ENCODE results near the gene HIVEP1.

Gene HIVEP1

DNA sequence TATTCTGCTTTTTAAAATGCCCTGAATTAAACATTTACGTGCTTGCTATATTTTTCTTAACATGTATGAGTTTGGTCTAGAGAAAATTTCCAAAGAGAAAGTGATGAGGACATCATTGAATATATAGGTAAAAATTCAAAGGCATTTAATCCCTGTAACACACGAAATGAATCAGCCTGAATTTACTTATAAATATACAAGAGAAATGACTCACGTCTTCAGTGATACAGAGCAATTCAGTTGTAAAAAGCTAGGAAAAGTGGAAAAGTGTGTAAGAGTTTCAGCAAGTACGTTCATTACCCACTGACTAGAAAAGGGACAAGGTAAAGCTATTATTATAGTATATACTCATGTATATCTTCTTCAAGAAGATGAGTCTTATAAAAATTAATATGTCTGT lies 124.8 kb downstream of the HIVEP1 start:
- peak overlapping the region; percentile 69 for H3K27ac ChIP-seq (ENCODE audit: low read depth, low read length)
- H3K4me1 ChIP-seq (ENCODE audit: control insufficient read depth, insufficient read depth, low read length, unreplicated experiment): peaks cover 30% of the 10 kb centered on the region
- H2AFZ ChIP-seq (ENCODE audit: low read length, unreplicated experiment): no peak overlapping the region

DNA sequence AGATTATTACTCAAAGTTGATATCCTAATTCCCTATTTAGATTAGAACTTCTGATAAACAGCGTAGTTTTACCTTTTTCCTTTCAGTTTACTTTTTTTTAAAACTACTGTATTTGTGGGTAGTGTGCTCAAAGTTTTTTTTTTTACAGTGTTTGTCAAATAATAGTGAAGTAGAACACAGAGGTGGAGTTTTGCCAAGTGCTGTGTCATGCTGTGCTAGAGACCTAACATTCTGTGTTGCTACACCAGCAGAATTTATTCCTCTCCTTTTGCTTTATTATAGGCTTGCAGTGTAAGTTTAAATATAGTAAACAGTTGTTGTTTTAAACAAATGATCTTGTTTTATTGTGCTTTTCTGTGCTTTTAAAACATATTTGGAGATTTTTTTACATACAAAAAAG lies 125.4 kb downstream of the HIVEP1 start:
- Histone ChIP-seq H3K4me3 (ENCODE audit: low read depth, low read length) (peak overlapping the region; percentile 13; the same call in 1 of the 2 replicates), H3K27ac (ENCODE audit: low read depth, low read length) (peak overlapping the region; percentile 69), H3K4me1 (ENCODE audit: control insufficient read depth, insufficient read depth, low read length, unreplicated experiment) (peaks cover 25% of the 10 kb centered on the region), H2AFZ (ENCODE audit: low read length, unreplicated experiment) (no peak overlapping the region), H3K36me3 (ENCODE audit: insufficient read depth, low read length) (peaks cover 8% of the 10 kb centered on the region; the same call in 1 of the 2 replicates), H3K79me2 (ENCODE audit: control insufficient read depth, insufficient read depth, low read length, unreplicated experiment) (no peaks in the 10 kb centered on the region), H3K27me3 (ENCODE audit: insufficient read depth, low read length) (no peaks in the 10 kb centered on the region)

More for the DNA sequence above, 124.8 kb downstream of the HIVEP1 start:
- no peaks in the 10 kb centered on the region for H3K27me3 ChIP-seq (ENCODE audit: insufficient read depth, low read length)
- H3K79me2 ChIP-seq (ENCODE audit: control insufficient read depth, insufficient read depth, low read length, unreplicated experiment): no peaks in the 10 kb centered on the region
- peak overlapping the region; percentile 13; the same call in 1 of the 2 replicates for H3K4me3 ChIP-seq (ENCODE audit: low read depth, low read length)
- peaks cover 8% of the 10 kb centered on the region; the same call in 1 of the 2 replicates for H3K36me3 ChIP-seq (ENCODE audit: insufficient read depth, low read length)

DNA sequence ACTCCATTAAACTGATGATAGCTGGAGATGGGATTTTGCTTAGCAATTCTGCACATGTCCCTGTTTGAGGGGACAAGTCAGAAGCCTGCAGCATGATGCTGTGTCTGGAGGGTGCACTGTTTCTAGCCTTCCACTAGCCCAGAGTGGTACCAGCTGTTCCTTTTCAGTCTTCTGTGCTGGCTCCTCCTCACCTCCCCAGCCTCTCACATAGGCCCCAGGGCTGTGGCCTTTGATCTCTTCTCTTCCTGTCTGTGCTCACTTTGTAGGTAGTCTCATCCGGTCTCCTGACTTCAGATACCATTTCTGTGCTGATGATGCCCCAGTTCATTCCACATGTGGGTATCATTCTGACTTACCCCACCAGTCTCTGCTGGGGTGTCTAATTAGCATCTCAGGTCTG lies 126.3 kb downstream of the HIVEP1 start:
- Histone ChIP-seq H3K79me2 (ENCODE audit: control insufficient read depth, insufficient read depth, low read length, unreplicated experiment) (no peaks in the 10 kb centered on the region), H3K4me1 (ENCODE audit: control insufficient read depth, insufficient read depth, low read length, unreplicated experiment) (peaks cover 18% of the 10 kb centered on the region), H2AFZ (ENCODE audit: low read length, unreplicated experiment) (no peak overlapping the region), H3K27me3 (ENCODE audit: insufficient read depth, low read length) (no peaks in the 10 kb centered on the region), H3K4me3 (ENCODE audit: low read depth, low read length) (no peak overlapping the region), H3K27ac (ENCODE audit: low read depth, low read length) (no peak overlapping the region), H3K36me3 (ENCODE audit: insufficient read depth, low read length) (peaks cover 8% of the 10 kb centered on the region; the same call in 1 of the 2 replicates)

DNA sequence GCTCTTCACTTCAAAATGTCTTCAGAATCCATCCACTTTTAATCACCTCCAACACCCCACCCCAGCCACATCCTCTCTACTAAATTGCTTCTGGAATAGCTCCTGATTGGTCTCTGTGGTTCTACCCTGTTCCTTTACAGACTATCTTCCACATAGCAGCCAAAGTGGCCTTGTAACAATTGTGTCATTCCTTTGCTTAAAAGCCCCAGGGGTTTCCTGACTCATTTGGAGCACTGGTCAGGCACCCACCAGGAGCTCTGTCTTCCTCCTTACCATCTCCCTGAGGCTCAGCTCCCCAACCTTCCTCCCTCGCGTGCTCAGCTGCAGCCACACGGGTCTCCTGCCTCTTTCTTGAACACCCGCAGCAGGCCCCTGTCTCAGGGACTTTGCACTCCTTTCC lies 126.8 kb downstream of the HIVEP1 start:
- Histone ChIP-seq H3K4me3 (ENCODE audit: low read depth, low read length) (no peak overlapping the region), H3K79me2 (ENCODE audit: control insufficient read depth, insufficient read depth, low read length, unreplicated experiment) (no peaks in the 10 kb centered on the region)

DNA sequence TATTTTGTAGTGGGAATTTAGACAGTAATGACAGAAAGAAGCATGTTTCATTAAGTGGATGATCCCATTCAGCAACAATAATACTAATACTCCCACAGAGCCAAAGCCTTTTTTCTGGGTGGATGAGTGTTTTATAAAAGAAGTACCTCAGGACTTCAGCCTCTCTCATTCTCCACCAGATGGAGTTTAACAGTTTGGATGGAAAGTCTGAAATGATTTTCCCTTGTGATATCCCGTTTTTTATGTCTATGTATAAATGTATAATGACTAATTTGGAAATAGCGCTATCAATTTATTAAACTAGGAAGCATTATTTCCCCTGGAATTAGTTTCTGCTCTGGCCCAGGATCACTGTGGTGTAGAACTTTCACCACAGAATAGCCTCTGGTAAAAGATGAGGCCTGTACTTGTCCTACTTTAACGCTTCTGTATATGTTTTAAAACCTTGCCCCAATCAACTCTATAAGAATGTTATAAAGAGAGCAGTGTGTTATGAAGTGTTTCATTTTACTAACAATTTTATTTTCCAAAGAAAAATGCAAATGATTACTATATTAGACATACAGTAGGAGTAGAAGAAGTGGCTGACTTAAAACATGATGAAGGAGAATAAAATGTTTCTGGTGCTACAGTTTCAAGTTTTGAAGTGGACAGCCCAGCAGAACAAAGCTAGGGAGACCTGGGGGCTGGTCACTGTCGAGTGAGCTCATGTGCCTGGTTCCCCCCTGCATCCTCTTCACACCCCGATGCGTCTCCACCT lies 135.6 kb downstream of the HIVEP1 start:
- Histone ChIP-seq H3K4me3 (ENCODE audit: low read depth, low read length) (peak overlapping the region; percentile 23; the same call in 1 of the 2 replicates), H3K4me1 (ENCODE audit: control insufficient read depth, insufficient read depth, low read length, unreplicated experiment) (peaks cover 23% of the 10 kb centered on the region), H3K36me3 (ENCODE audit: insufficient read depth, low read length) (no peaks in the 10 kb centered on the region), H2AFZ (ENCODE audit: low read length, unreplicated experiment) (peak overlapping the region; percentile 84), H3K27ac (ENCODE audit: low read depth, low read length) (peak overlapping the region; percentile 69), H3K27me3 (ENCODE audit: insufficient read depth, low read length) (no peaks in the 10 kb centered on the region), H3K79me2 (ENCODE audit: control insufficient read depth, insufficient read depth, low read length, unreplicated experiment) (no peaks in the 10 kb centered on the region)

More for the DNA sequence above, 126.8 kb downstream of the HIVEP1 start:
- no peak overlapping the region for H3K27ac ChIP-seq (ENCODE audit: low read depth, low read length)
- H3K27me3 ChIP-seq (ENCODE audit: insufficient read depth, low read length): no peaks in the 10 kb centered on the region
- H3K4me1 ChIP-seq (ENCODE audit: control insufficient read depth, insufficient read depth, low read length, unreplicated experiment): peaks cover 18% of the 10 kb centered on the region
- peaks cover 8% of the 10 kb centered on the region; the same call in 1 of the 2 replicates for H3K36me3 ChIP-seq (ENCODE audit: insufficient read depth, low read length)
- H2AFZ ChIP-seq (ENCODE audit: low read length, unreplicated experiment): no peak overlapping the region

DNA sequence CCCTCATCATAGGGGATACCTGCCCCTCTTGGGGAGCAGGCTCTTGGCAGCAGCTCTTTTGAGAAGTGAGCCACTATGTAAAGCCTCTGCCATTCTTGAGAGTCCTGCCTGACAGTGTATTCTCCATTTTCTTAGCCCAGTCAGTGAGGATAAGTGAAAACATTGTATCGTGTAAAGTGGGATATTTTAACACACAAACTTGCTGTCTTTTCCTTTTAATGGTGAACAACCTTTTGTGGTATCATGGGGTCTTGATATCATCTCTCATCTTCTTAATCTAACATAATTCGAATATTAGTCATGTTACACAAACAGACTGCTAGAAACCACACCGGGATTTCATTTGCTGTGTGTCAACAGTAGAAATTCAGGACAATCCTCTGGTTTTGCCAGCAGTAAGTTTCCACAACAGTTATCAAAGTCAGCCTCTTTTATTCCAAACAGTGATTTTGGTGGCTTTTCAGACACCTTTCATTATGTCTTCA lies 136.2 kb downstream of the HIVEP1 start:
- peak overlapping the region; percentile 84 for H2AFZ ChIP-seq (ENCODE audit: low read length, unreplicated experiment)
- no peaks in the 10 kb centered on the region for H3K27me3 ChIP-seq (ENCODE audit: insufficient read depth, low read length)
- no peaks in the 10 kb centered on the region for H3K36me3 ChIP-seq (ENCODE audit: insufficient read depth, low read length)
- H3K4me3 ChIP-seq (ENCODE audit: low read depth, low read length): peak overlapping the region; percentile 23; the same call in 1 of the 2 replicates
- peak overlapping the region; percentile 69 for H3K27ac ChIP-seq (ENCODE audit: low read depth, low read length)
- peaks cover 23% of the 10 kb centered on the region for H3K4me1 ChIP-seq (ENCODE audit: control insufficient read depth, insufficient read depth, low read length, unreplicated experiment)
- H3K79me2 ChIP-seq (ENCODE audit: control insufficient read depth, insufficient read depth, low read length, unreplicated experiment): no peaks in the 10 kb centered on the region

DNA sequence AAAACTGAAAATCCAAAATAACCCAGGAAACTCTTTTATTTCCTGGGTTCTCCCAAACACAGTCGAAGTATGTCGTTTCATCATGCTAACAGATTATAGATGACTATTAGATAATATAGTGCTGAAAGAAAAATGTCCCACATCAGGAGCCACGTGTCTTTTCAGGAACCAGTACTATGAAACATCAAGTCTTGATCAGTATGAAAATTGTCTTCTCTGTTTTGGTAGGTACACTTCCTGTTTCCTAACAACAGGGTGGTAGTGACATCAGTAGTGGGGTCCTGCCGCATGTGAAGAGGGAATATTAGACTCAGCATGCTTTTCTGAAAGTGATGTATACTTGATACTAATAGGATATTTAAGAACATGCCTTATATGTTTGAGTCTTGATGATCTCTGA lies 136.7 kb downstream of the HIVEP1 start:
- H2AFZ ChIP-seq (ENCODE audit: low read length, unreplicated experiment): peak overlapping the region; percentile 14

DNA sequence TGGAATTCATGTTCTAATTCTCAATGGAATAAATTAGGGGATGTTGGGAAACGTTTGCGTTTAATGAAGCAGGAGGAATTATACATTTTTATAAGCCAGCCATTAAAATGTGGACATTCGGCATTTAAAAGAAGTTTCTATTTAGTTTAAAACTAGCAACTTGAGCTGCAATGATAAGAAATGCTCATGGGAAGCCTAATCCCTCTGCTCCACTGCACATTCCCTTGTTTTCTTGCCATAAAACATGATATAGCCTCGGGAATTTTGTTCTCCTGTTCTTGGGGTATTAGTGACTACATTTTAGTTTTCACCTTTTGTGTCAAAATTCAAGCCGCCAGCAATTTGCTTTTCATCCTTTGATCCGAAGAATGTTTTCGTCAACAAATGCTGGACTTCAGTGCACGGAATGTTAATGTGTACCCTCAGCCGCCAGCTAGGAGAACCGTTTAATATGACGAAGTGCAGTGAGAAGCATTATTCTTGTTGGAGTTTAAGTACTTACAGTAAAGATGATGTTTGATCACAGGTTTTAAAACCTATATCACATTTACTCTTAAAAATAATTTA lies 137.9 kb downstream of the HIVEP1 start:
- Histone ChIP-seq H3K27ac (ENCODE audit: low read depth, low read length) (no peak overlapping the region), H2AFZ (ENCODE audit: low read length, unreplicated experiment) (no peak overlapping the region), H3K79me2 (ENCODE audit: control insufficient read depth, insufficient read depth, low read length, unreplicated experiment) (no peaks in the 10 kb centered on the region), H3K4me3 (ENCODE audit: low read depth, low read length) (no peak overlapping the region), H3K27me3 (ENCODE audit: insufficient read depth, low read length) (no peaks in the 10 kb centered on the region), H3K36me3 (ENCODE audit: insufficient read depth, low read length) (no peaks in the 10 kb centered on the region), H3K4me1 (ENCODE audit: control insufficient read depth, insufficient read depth, low read length, unreplicated experiment) (peaks cover 23% of the 10 kb centered on the region)

More for the DNA sequence above, 136.7 kb downstream of the HIVEP1 start:
- H3K27me3 ChIP-seq (ENCODE audit: insufficient read depth, low read length): no peaks in the 10 kb centered on the region
- peak overlapping the region; percentile 23; the same call in 1 of the 2 replicates for H3K4me3 ChIP-seq (ENCODE audit: low read depth, low read length)
- H3K4me1 ChIP-seq (ENCODE audit: control insufficient read depth, insufficient read depth, low read length, unreplicated experiment): peaks cover 23% of the 10 kb centered on the region
- H3K36me3 ChIP-seq (ENCODE audit: insufficient read depth, low read length): no peaks in the 10 kb centered on the region
- H3K27ac ChIP-seq (ENCODE audit: low read depth, low read length): peak overlapping the region; percentile 69
- H3K79me2 ChIP-seq (ENCODE audit: control insufficient read depth, insufficient read depth, low read length, unreplicated experiment): no peaks in the 10 kb centered on the region

DNA sequence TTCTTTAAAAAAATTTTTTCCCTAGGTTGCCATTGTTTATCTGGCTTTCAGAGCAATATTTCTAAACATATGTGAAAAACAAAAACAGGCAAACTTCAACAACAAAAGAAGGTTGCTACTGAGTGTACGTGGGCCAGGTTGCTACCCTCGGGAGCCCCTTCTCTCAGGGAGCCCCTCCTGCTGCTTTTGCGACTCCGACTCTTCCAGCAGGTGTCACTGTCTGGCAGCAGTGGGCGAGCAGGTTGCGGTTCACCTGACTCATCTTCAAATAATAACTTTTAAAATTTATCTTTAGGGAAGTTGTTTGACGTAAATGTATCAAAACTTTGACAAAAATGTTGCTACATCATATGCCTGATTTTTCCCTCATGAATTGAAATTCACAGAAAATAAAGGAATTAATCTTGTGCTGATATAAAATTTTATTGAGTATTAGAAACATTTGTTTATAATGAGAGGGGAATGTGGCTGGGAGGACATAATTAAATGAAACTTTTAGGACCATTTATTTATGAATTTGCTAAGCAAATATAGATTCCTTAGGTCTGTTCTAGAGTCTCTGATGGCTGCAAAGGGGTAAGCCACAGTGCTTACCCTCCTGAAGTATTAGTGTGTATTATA lies 138.8 kb downstream of the HIVEP1 start:
- H3K27me3 ChIP-seq (ENCODE audit: insufficient read depth, low read length): no peaks in the 10 kb centered on the region
- H3K4me1 ChIP-seq (ENCODE audit: control insufficient read depth, insufficient read depth, low read length, unreplicated experiment): peaks cover 23% of the 10 kb centered on the region
- H3K4me3 ChIP-seq (ENCODE audit: low read depth, low read length): no peak overlapping the region
- H3K36me3 ChIP-seq (ENCODE audit: insufficient read depth, low read length): no peaks in the 10 kb centered on the region
- no peaks in the 10 kb centered on the region for H3K79me2 ChIP-seq (ENCODE audit: control insufficient read depth, insufficient read depth, low read length, unreplicated experiment)
- no peak overlapping the region for H3K27ac ChIP-seq (ENCODE audit: low read depth, low read length)
- H2AFZ ChIP-seq (ENCODE audit: low read length, unreplicated experiment): no peak overlapping the region

DNA sequence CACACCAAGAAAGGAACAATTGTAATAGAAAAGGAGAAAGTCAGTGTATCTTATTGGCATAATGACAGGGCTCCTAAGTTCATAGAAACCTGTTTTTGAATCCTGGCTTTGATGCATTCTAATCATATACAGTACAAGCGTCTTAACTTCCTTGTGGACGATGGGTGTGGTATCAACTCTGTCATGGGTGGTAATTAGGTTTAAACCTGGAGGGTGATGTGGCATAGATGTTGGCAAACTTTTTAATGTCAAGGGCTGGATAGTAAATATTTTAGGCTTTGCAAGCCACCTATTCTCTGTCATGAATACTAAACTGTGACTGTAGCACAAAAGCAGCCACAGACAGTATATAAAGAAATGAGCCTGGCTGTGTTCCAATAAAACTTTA lies 139.3 kb downstream of the HIVEP1 start:
- no peak overlapping the region for H3K27ac ChIP-seq (ENCODE audit: low read depth, low read length)
- no peaks in the 10 kb centered on the region for H3K36me3 ChIP-seq (ENCODE audit: insufficient read depth, low read length)
- no peaks in the 10 kb centered on the region for H3K79me2 ChIP-seq (ENCODE audit: control insufficient read depth, insufficient read depth, low read length, unreplicated experiment)
- peaks cover 23% of the 10 kb centered on the region for H3K4me1 ChIP-seq (ENCODE audit: control insufficient read depth, insufficient read depth, low read length, unreplicated experiment)
- H3K4me3 ChIP-seq (ENCODE audit: low read depth, low read length): no peak overlapping the region
- no peaks in the 10 kb centered on the region for H3K27me3 ChIP-seq (ENCODE audit: insufficient read depth, low read length)
- H2AFZ ChIP-seq (ENCODE audit: low read length, unreplicated experiment): no peak overlapping the region

All from ACC112 (cell line).